Measurements from ENCODE around the gene ITGAE.
A peak's percentile ranks its signal among the peaks of the same experiment; 100 is the strongest.

The ITGAE gene

GRCh38 chr17:3681565-3681964 is 119.4 kb downstream of the ITGAE start:
- H4K20me1 ChIP-seq (ENCODE audit: insufficient read depth, low read length), result no peaks in the 10 kb centered on the region
- no peaks in the 10 kb centered on the region for H3K9me3 ChIP-seq (replicated peaks; ENCODE audit: insufficient read depth, low read length)

GRCh38 chr17:3681057-3681456 is 119.9 kb downstream of the ITGAE start:
- Histone ChIP-seq H3K27ac (ENCODE audit: low read length) (no peak overlapping the region), H3K4me2 (ENCODE audit: low read depth, low read length) (no peak overlapping the region), H3K36me3 (replicated peaks; ENCODE audit: insufficient read depth, low read length) (no peaks in the 10 kb centered on the region), H3K9ac (ENCODE audit: low read length) (no peak overlapping the region), H3K27me3 (replicated peaks; ENCODE audit: insufficient read depth, low read length) (no peaks in the 10 kb centered on the region), H4K20me1 (ENCODE audit: insufficient read depth, low read length) (no peaks in the 10 kb centered on the region), H2AFZ (ENCODE audit: low read length) (no peak overlapping the region), H3F3A (ENCODE audit: insufficient read depth, low read length) (no peaks in the 10 kb centered on the region), H3K9me2 (replicated peaks; ENCODE audit: insufficient read depth, low read length) (no peaks in the 10 kb centered on the region), H3K9me3 (replicated peaks; ENCODE audit: insufficient read depth, low read length) (no peaks in the 10 kb centered on the region), H3K79me2 (ENCODE audit: low read length) (no peaks in the 10 kb centered on the region), H3K4me1 (ENCODE audit: low read length) (no peaks in the 10 kb centered on the region), H3K4me3 (ENCODE audit: low read length) (no peak overlapping the region)
- TF ChIP-seq EZH2phosphoT487 (IDR thresholded peaks at IDR 0.05; ENCODE audit: low read length) (no peak), EZH2 (optimal IDR thresholded peaks at IDR 0.05; ENCODE audit: low read depth, low read length) (no peak), CTCF (IDR thresholded peaks at IDR 0.05; ENCODE audit: low read length) (no peak)
- no peak for DNase-seq

More at GRCh38 chr17:3681565-3681964, 119.4 kb downstream of the ITGAE start:
- Histone ChIP-seq H3K4me3 (ENCODE audit: low read length) (no peak overlapping the region), H3K9ac (ENCODE audit: low read length) (no peak overlapping the region), H3K4me1 (ENCODE audit: low read length) (no peaks in the 10 kb centered on the region), H3K4me2 (ENCODE audit: low read depth, low read length) (no peak overlapping the region), H3K79me2 (ENCODE audit: low read length) (no peaks in the 10 kb centered on the region), H3F3A (ENCODE audit: insufficient read depth, low read length) (no peaks in the 10 kb centered on the region), H3K9me2 (replicated peaks; ENCODE audit: insufficient read depth, low read length) (no peaks in the 10 kb centered on the region), H3K36me3 (replicated peaks; ENCODE audit: insufficient read depth, low read length) (no peaks in the 10 kb centered on the region), H3K27ac (ENCODE audit: low read length) (no peak overlapping the region), H2AFZ (ENCODE audit: low read length) (no peak overlapping the region), H3K27me3 (replicated peaks; ENCODE audit: insufficient read depth, low read length) (no peaks in the 10 kb centered on the region)
- TF ChIP-seq CTCF (IDR thresholded peaks at IDR 0.05; ENCODE audit: low read length) (no peak), EZH2phosphoT487 (IDR thresholded peaks at IDR 0.05; ENCODE audit: low read length) (no peak), EZH2 (optimal IDR thresholded peaks at IDR 0.05; ENCODE audit: low read depth, low read length) (no peak)
- DNase-seq, result peak; percentile 1

GRCh38 chr17:3679531-3680126 is 121.4 kb downstream of the ITGAE start:
- no peaks in the 10 kb centered on the region for H3K79me2 ChIP-seq (ENCODE audit: low read length)
- TF ChIP-seq CTCF (IDR thresholded peaks at IDR 0.05; ENCODE audit: low read length) (no peak), EZH2 (optimal IDR thresholded peaks at IDR 0.05; ENCODE audit: low read depth, low read length) (no peak), EZH2phosphoT487 (IDR thresholded peaks at IDR 0.05; ENCODE audit: low read length) (no peak)
- H4K20me1 ChIP-seq (ENCODE audit: insufficient read depth, low read length), result no peaks in the 10 kb centered on the region
- peak; percentile 3 for DNase-seq
- no peaks in the 10 kb centered on the region for H3K27me3 ChIP-seq (replicated peaks; ENCODE audit: insufficient read depth, low read length)
- no peak overlapping the region for H3K4me3 ChIP-seq (ENCODE audit: low read length)
- H3K9me3 ChIP-seq (replicated peaks; ENCODE audit: insufficient read depth, low read length), result no peaks in the 10 kb centered on the region
- no peaks in the 10 kb centered on the region for H3K36me3 ChIP-seq (replicated peaks; ENCODE audit: insufficient read depth, low read length)
- no peak overlapping the region for H2AFZ ChIP-seq (ENCODE audit: low read length)
- no peak overlapping the region for H3K4me2 ChIP-seq (ENCODE audit: low read depth, low read length)
- no peaks in the 10 kb centered on the region for H3K9me2 ChIP-seq (replicated peaks; ENCODE audit: insufficient read depth, low read length)
- H3F3A ChIP-seq (ENCODE audit: insufficient read depth, low read length), result no peaks in the 10 kb centered on the region
- no peak overlapping the region for H3K9ac ChIP-seq (ENCODE audit: low read length)
- no peak overlapping the region for H3K27ac ChIP-seq (ENCODE audit: low read length)
- H3K4me1 ChIP-seq (ENCODE audit: low read length), result no peaks in the 10 kb centered on the region
